Stimulated activated CD4-positive, alpha-beta T cell treated with anti-CD3 and anti-CD28 coated beads, TNF-alpha, amount 100 ng/mL, for 48 hours (primary cell): ENCODE measurements around the gene IL31RA.

Experiments
- DNase-seq, 3 donors: peaks; one replicate each; pipeline ENCODE4 v3.0.0-alpha.2; 2020; ENCODE audit warnings: low read depth in 3 of 3

IL31RA gene

GRCh38 chr5:55902696-55903095 is 51.5 kb downstream of the IL31RA start:
- no peak for DNase-seq

DNA sequence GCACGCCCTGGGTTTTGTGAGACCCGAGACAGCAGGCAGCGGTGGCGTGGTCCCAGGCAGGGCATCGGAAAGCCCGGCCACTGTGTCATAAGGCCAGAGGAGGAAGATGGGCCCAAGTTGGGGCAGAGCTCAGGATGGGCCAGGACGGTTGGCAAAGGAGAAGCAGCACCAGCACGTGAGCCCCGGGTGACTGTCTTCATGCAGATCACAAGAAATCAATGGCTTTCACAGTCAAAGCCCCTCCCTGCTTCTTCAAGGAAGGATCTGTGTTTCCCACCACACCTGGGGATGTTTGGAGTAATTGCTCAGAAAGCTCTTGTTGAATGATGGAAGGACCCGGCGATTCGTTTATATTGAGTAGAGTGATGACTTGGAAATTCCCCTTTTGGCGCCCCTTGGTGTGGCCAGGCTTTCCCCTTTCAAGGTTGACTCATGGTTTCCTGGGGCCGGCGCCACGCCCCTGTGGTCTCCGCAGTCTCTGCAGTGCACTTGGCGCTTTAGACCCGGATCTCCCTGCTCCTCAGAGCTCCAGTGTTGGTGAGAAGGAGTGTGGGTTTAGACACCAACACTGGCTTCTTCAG is 52.1 kb downstream of the IL31RA start:
- DNase-seq = peak; percentile 43 to 56 (median 51)

GRCh38 chr5:55904152-55904551 is 53.0 kb downstream of the IL31RA start:
- no peak for DNase-seq

DNA sequence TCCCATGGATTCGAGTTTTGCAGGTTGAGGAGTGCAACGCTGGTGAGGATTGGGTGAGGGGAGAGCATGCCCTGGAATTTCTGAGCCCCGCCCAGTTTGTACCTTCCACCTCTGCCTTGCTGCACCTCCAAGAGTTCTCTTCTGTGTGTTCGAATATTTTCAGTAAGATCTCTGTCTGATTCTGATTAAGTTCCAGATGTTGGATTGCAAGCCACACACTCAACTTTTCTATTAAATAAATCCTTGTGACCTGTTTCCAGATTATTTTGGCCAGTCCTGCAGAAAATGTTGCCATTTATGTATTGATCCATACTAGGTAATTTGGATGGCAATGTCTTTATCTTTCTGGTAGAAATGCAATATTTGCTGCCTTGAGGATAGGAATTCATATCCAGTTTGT is 54.1 kb downstream of the IL31RA start:
- no peak for DNase-seq

DNA sequence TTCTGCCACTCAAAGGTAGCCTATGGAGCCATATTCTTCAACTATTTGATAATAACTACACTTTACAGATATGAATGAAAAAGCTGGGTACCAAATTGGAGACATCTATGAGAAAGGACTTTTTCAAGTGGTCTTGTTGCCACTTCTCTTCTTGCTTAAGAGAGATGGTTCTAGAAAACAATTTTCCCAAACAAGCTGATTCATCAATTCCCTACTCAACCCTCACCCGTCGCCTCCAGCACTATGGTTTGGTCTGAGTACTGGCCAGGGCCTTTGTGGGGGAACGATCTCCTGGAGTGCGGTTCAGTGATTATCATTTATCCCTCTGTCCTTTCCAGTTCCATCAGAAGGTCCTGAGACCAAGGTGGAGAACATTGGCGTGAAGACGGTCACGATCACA is 56.8 kb downstream of the IL31RA start:
- DNase-seq = no peak

GRCh38 chr5:55908804-55909203 is 57.6 kb downstream of the IL31RA start:
- no peak for DNase-seq

GRCh38 chr5:55911784-55912653 is 60.9 kb downstream of the IL31RA start:
- DNase-seq = no peak

DNA sequence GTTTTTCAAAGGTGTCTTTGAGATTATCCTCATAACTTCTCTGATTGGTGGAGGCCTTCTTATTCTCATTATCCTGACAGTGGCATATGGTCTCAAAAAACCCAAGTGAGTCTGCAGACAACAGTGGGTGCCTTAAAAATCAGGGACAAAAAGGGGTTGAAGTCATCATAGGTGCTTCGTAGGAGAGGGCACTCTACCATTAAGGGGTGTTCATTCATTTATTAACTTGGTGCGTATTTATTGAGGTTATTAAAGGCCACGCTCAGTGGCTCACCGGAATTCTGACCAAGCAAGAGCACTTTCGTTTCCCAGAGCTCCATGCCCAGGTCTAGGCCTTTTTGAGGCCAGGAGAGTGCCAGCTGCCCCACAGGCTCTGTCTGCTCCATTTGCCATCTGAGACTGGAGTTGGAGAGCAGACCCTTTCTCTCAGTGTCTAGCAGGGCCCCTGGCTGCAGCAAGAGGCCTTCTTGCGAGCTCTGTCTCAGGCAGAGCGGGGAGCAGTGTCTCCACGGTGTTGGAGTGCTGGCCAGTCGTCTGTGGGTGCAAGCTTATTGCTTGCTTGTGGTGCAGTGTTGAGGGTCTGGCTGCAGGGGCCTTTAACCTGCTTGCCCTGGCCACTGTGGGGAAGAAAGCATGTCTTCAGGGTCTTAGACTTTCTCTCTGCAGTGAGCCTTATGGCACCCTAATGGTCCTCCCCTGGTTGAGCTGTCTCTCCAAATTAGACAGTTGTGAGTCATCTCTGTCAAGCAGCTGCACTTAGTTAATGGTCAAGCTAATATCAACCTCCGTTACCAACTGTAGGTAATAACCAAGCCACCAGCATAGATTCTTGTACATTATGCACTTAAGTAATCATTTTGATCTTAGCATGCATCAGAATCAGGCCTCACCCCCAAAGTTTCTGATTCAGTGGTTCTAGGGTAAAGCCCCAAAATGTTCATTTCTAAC is 62.6 kb downstream of the IL31RA start:
- DNase-seq = no peak

GRCh38 chr5:55914971-55915370 is 63.8 kb downstream of the IL31RA start:
- DNase-seq = no peak

- no peak for DNase-seq
Observed at GRCh38 chr5:55915783-55916182, 64.6 kb downstream of the IL31RA start.

- DNase-seq = no peak
Observed at GRCh38 chr5:55916986-55917385, 65.8 kb downstream of the IL31RA start.

- no peak for DNase-seq
Observed at GRCh38 chr5:55917402-55918086, 66.4 kb downstream of the IL31RA start.

GRCh38 chr5:55918087-55919035 is 67.2 kb downstream of the IL31RA start:
- no peak for DNase-seq

DNA sequence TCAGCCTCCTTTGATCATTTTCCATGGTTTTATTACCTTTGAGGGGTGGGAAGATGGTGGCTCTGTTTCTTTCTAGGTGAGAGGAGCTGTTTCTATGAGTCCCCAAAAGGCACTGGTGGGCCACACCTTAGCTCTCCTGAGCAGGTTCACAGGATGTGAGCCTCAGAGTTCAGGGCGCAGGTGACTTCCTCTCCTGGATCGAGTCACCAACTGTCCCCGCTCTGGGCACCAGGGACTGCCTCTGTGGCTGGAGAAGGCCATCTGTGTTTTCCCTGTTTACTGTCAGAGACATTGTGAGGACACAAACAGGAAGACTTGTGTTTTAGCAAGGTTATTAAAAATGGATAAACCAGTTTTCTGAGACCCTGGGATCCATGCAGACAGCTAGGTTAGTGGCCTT is 68.5 kb downstream of the IL31RA start:
- DNase-seq = no peak

- DNase-seq = no peak
Observed at GRCh38 chr5:55920784-55921183, 69.6 kb downstream of the IL31RA start.

GRCh38 chr5:55921617-55922016 is 70.5 kb downstream of the IL31RA start:
- no peak for DNase-seq

DNA sequence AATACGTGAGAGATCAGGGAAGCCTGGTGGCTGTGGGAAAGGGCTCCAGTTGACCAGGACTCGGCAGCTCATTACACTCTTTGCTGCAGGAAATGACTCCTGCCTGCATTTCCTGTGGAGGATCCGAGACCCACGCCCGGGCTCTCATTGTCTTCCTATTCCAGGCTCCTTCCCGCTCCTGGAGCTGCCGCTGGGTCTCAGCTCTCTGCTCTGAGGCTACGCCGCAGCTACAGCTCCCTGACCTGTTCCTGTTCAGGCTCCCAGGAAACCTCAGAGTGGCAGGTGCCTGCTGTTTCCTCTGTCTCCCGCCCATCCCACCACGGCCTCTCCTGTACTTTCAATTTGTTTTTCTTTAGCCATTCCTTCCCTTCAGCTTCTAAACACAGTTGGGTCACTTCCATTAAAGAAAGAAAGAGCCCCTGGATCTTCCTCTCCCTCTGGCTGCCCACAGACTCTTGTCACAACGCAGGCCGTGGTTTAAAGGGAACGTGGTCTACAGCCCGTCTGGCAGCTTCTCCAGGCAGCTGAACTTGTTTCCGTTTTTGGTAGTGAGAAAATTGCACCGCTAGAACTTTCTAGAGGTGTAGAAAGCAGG is 72.1 kb downstream of the IL31RA start:
- peak in 1 of 3 donors; percentile 13 for DNase-seq

- no peak for DNase-seq
Observed at GRCh38 chr5:55923865-55924500, 72.8 kb downstream of the IL31RA start.

- DNase-seq = no peak
Observed at GRCh38 chr5:55924744-55925143, 73.6 kb downstream of the IL31RA start.

DNA sequence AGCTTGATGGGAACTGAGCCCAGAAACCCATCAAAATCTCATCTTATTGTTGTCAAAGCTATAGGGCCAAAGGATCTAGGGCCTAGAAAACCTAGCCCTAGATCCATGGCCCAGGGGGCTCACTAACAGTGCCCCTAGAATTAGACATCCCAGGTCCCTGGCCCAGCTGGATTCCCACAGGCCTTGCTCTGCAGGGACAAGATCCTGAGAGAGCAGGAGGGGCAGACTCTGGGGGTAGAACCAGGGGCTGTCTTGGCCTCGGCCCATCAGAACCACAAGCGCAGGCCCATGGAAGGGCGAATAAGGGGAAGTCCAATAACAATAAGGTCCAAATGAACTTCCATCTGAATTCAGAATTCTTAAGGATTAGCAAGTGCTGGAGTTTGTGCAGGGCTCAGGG is 74.0 kb downstream of the IL31RA start:
- no peak for DNase-seq
